ENCODE measurements around the gene NEUROG1.

Gene NEUROG1

GRCh38 chr5:135490245-135491037 lies 45.3 kb downstream of the NEUROG1 start:
- no peak for TF ChIP-seq CTCF (IDR thresholded peaks at IDR 0.05; ENCODE audit: control insufficient read depth, extremely low read depth, insufficient read depth)
- no peak overlapping the region for H3K4me3 ChIP-seq (ENCODE audit: low read depth, low read length)
- no peak for DNase-seq (ENCODE audit: low read depth)

GRCh38 chr5:135489466-135490244 lies 46.1 kb downstream of the NEUROG1 start:
- H3K4me3 ChIP-seq (ENCODE audit: low read depth, low read length) = no peak overlapping the region

GRCh38 chr5:135488727-135489465 lies 46.9 kb downstream of the NEUROG1 start:
- no peak overlapping the region for H3K4me3 ChIP-seq (ENCODE audit: low read depth, low read length)
- TF ChIP-seq CTCF (IDR thresholded peaks at IDR 0.05; ENCODE audit: control insufficient read depth, extremely low read depth, insufficient read depth) = no peak
- no peak for DNase-seq (ENCODE audit: low read depth)

More at GRCh38 chr5:135489466-135490244, 46.1 kb downstream of the NEUROG1 start:
- no peak for DNase-seq (ENCODE audit: low read depth)
- no peak for TF ChIP-seq CTCF (IDR thresholded peaks at IDR 0.05; ENCODE audit: control insufficient read depth, extremely low read depth, insufficient read depth)

GRCh38 chr5:135487839-135488514 lies 47.8 kb downstream of the NEUROG1 start:
- no peak for DNase-seq (ENCODE audit: low read depth)
- no peak overlapping the region for H3K4me3 ChIP-seq (ENCODE audit: low read depth, low read length)
- TF ChIP-seq CTCF (IDR thresholded peaks at IDR 0.05; ENCODE audit: control insufficient read depth, extremely low read depth, insufficient read depth) = no peak

GRCh38 chr5:135487037-135487395 lies 48.7 kb downstream of the NEUROG1 start:
- no peak for TF ChIP-seq CTCF (IDR thresholded peaks at IDR 0.05; ENCODE audit: control insufficient read depth, extremely low read depth, insufficient read depth)
- DNase-seq (ENCODE audit: low read depth) = no peak
- no peak overlapping the region for H3K4me3 ChIP-seq (ENCODE audit: low read depth, low read length)

Data from LNCaP clone FGC (cell line).